Heart right ventricle (tissue), 16 donors: ENCODE data around the gene NRXN2. TPM values are rescaled to one million over a fixed set of nuclear protein-coding genes. Genes with fewer than 3 reads are reported as not detected.

Experiments
- ATAC-seq, 8 donors: fragments of 200-7000 bp; cut with Tn5 transposase; one replicate each; pipeline ENCODE4 v1.9.1; 2020; ENCODE audit warnings: mild to moderate bottlenecking in 8 of 8, moderate library complexity in 8 of 8, moderate number of reproducible peaks in 1 of 8
- DNase-seq, 2 donors: peaks; one replicate each; pipeline ENCODE4 v3.0.0-alpha.2; 2020
- H3K27ac ChIP-seq, 10 donors: fragments of 200-600 bp; sonication (generic) in 2 of 10; one replicate each; pipeline versions ENCODE4 v1.5.0 to v1.8.0; 2020 to 2022; ENCODE audit warnings: mild to moderate bottlenecking in 3 of 10
- H3K27me3 ChIP-seq, 7 donors: fragments of 200-600 bp; one replicate each; pipeline ENCODE4 v1.8.0; 2021 to 2022; ENCODE audit warnings: mild to moderate bottlenecking in 2 of 7
- H3K36me3 ChIP-seq, 9 donors: fragments of 200-600 bp; sonication (generic) in 1 of 9; one replicate each; pipeline versions ENCODE4 v1.5.0 to v1.8.0; 2020 to 2022; ENCODE audit warnings: mild to moderate bottlenecking in 2 of 9
- H3K4me1 ChIP-seq, 9 donors: fragments of 200-600 bp; sonication (generic) in 1 of 9; one replicate each; pipeline versions ENCODE4 v1.5.0 to v1.8.0; 2020 to 2022; ENCODE audit warnings: mild to moderate bottlenecking in 4 of 9
- H3K4me3 ChIP-seq, 10 donors: fragments of 200-600 bp; sonication (generic) in 2 of 10; one replicate each; pipeline versions ENCODE4 v1.5.0 to v1.8.0; 2020 to 2022; ENCODE audit warnings: mild to moderate bottlenecking in 7 of 10, moderate library complexity in 2 of 10
- H3K9me3 ChIP-seq, 11 donors: fragments of 200-600 bp in 10 of 11; sonication (generic) in 2 of 11; one replicate each; pipeline versions ENCODE4 v1.5.0 to v1.8.0; 2013 to 2022; ENCODE audit warnings: mild to moderate bottlenecking in 2 of 11, control low read depth in 1 of 11, moderate library complexity in 1 of 11
- CTCF ChIP-seq, 9 donors: fragments of 200-600 bp; sonication (generic) in 2 of 9; IDR thresholded peaks; one replicate each; pipeline versions ENCODE4 v1.5.0 to v1.8.0; 2021 to 2022; ENCODE audit warnings: antibody characterized with exemption in 9 of 9, mild to moderate bottlenecking in 5 of 9, moderate library complexity in 1 of 9
- WGBS, 2 donors: extraction: QIAGEN DNeasy Blood & Tissue Kit; methylation state at CpG; one replicate each; pipeline ENCODE4 v1.1.7; 2013; ENCODE audit warnings: inconsistent platforms in 1 of 2; 5-methylcytosine and 5-hydroxymethylcytosine counted together
- intact Hi-C, 10 donors: fragments of 100-400 bp; cut with DNase I; formaldehyde crosslinking; loops; one replicate each; pipeline versions ENCODE4 v1.11.1 to v1.14.2; 2022
- polyA plus RNA-seq, 2 donors: library from polyadenylated mRNA; stranded (reverse); fragments of 200-250 nt; gene quantifications; one replicate each; pipeline ENCODE4 v1.2.3, GENCODE V29; 2013
- total RNA-seq, 10 donors: library from RNA; stranded (reverse); fragmentation: NEBNext Ultra II Directional in 3 of 10; extraction: Animal tissue kit (Norgen Biotek cat#: 25700) in 3 of 10; gene quantifications; one replicate each; pipeline versions ENCODE4 v1.2.1 to v1.2.4, GENCODE V29; 2021 to 2023
- donor health status: Arrhythmogenic right ventricular cardiomyopathy.
- donor health status: ischemic (EF 13 %, LVEDD 7.1; RV severe dilation, severe dysfunction).
- donor health status: healthy with polysubstance abuse.
- donor health status: DM: no; HTN: yes; CAD: no.
- donor health status: DM: no; HTN: no; CAD: no.
- donor health status: ischemic (EF 25% LVEDD 6.9; RV normal size, moderate dysfunction).
- donor health status: ischemic (EF 25% LVEDD 5.7; RV mildly dilated, moderate dysfunction).
- donor health status: healthy.
- donor health status: DM: yes; HTN: yes; CAD: no.
- donor health status: Ischemic cardiomyopathy.
- donor health status: ischemic (EF 35%, LVEDD 5.7; RV mildly dilated, moderate dysfunction).
- donor health status: nonischemic (EF 11% LVEDD 7.7; RV severe dilation, severe dysfunction).
- donor health status: DM: yes; HTN: yes; CAD: no.
- donor health status: PGD.
- donor health status: ischemic (EF 29% LVEDD 5.4; RV normal size, mild dysfunction).
- donor health status: nonischemic (EF 23%, LVEDD 6.1; RV moderate dilation, normal function).

The NRXN2 gene
- total and polyA plus RNA-seq, 12 donors: 0.45 to 5.5 (median 1.4) TPM

- Histone ChIP-seq H3K9me3 (no peaks in the 10 kb centered on the region), H3K4me1 (peaks cover 7 to 39% (median 16%) of the 10 kb centered on the region in 9 donors), H3K27me3 (peaks cover 0 to 46% (median 20%) of the 10 kb centered on the region in 7 donors), H3K4me3 (no peak overlapping the region), H3K27ac (no peak overlapping the region), H3K36me3 (no peaks in the 10 kb centered on the region)
- no peak for TF ChIP-seq CTCF (IDR thresholded peaks at IDR 0.05)
- ATAC-seq: no peak
- no peak for DNase-seq
- intact Hi-C loops: no loop called here
- 83 to 92% methylated on average over 1 of the region's 1 CpG for WGBS, 2 donors
Measured at GRCh38 chr11:64673279-64673678, 49.7 kb downstream of the NRXN2 start.

- DNase-seq (no peak), ATAC-seq (no peak)
- no peaks in the 10 kb centered on the region for H3K36me3 ChIP-seq
- no peaks in the 10 kb centered on the region for H3K9me3 ChIP-seq
- whole genome bisulfite sequencing, 2 donors: 81 to 91% methylated on average over 2 of the region's 2 CpGs
- TF ChIP-seq CTCF (IDR thresholded peaks at IDR 0.05): no peak
- intact Hi-C loops: no loop called here
- peaks cover 7 to 39% (median 16%) of the 10 kb centered on the region in 9 donors for H3K4me1 ChIP-seq
- no peak overlapping the region for H3K27ac ChIP-seq
- H3K4me3 ChIP-seq: no peak overlapping the region
- H3K27me3 ChIP-seq: peaks cover 0 to 46% (median 18%) of the 10 kb centered on the region in 7 donors
Measured at GRCh38 chr11:64672875-64673274, 50.1 kb downstream of the NRXN2 start.

- intact Hi-C loops: no loop called here
- Histone ChIP-seq H3K9me3 (no peaks in the 10 kb centered on the region), H3K27me3 (peaks cover 0 to 40% (median 14%) of the 10 kb centered on the region in 7 donors), H3K4me3 (no peak overlapping the region), H3K36me3 (no peaks in the 10 kb centered on the region), H3K4me1 (peaks cover 7 to 35% (median 13%) of the 10 kb centered on the region in 9 donors), H3K27ac (no peak overlapping the region)
- DNase-seq (no peak), ATAC-seq (no peak)
- no peak for TF ChIP-seq CTCF (IDR thresholded peaks at IDR 0.05)
- 23 to 30% methylated on average over 3 of the region's 3 CpGs for WGBS, 2 donors
Measured at GRCh38 chr11:64670975-64671374, 52.0 kb downstream of the NRXN2 start.

- no peaks in the 10 kb centered on the region for H3K36me3 ChIP-seq
- peaks cover 0 to 20% (median 0%) of the 10 kb centered on the region in 9 donors for H3K4me1 ChIP-seq
- no peak for DNase-seq
- H3K27ac ChIP-seq: no peak overlapping the region
- no peak for TF ChIP-seq CTCF (IDR thresholded peaks at IDR 0.05)
- WGBS, 2 donors: 92% methylated on average over 22 of the region's 22 CpGs
- no peak for ATAC-seq
- H3K9me3 ChIP-seq: no peaks in the 10 kb centered on the region
- peaks cover 0 to 29% (median 14%) of the 10 kb centered on the region in 7 donors for H3K27me3 ChIP-seq
- intact Hi-C loops: no loop called here
- H3K4me3 ChIP-seq: no peak overlapping the region
Measured at GRCh38 chr11:64667154-64667745, 55.7 kb downstream of the NRXN2 start.
